ENCODE measurements around the gene EFNA2.

- TF ChIP-seq EZH2phosphoT487 (conservative IDR thresholded peaks at IDR 0.05; ENCODE audit: low read length) (no peak), CTCF (IDR thresholded peaks at IDR 0.05; ENCODE audit: insufficient read depth, low read length, poor library complexity, severe bottlenecking) (no peak)
Measured at GRCh38 chr19:1245494-1246264, 40.0 kb upstream of the EFNA2 start.

Data from SU-DHL-6 (cell line).